Astrocyte of the spinal cord (primary cell): ENCODE results near the gene RBM11.
"Not testable (repeated sequence)": the region's sequence is repeated elsewhere in the genome, so short reads cannot be mapped to it uniquely, and the experiment has no call there.

Experiments
- DNase-seq: peaks from one replicate; pipeline ENCODE4 v3.0.0; 2011; ENCODE audit warnings: low read depth, low spot score
- H3K4me3 ChIP-seq: 2 replicates; pipeline ENCODE4 v1.5.1; 2011; ENCODE audit warnings: low read depth, mild to moderate bottlenecking, low read length, moderate library complexity
- CTCF ChIP-seq: IDR thresholded peaks from 2 replicates; pipeline ENCODE4 v1.5.1; 2012; ENCODE audit warnings: low read depth, mild to moderate bottlenecking, low read length, inconsistent platforms
- in situ Hi-C: cut with HindIII; loops from 2 replicates; pipeline ENCODE4 v1.10.0; 2017; ENCODE audit warnings: low sequenced_read_pairs

RBM11 gene

GRCh38 chr21:14215971-14216641, at the start of gene RBM11:
TSS of gene RBM11 (plus strand) at chr21:14216157. CDS start at chr21:14216187, 30 bp downstream.
- peak within 1 kb of the TSS; percentile 56 for H3K4me3 ChIP-seq
- in situ Hi-C loops, result no loop called here
- peak; percentile 46 for DNase-seq
- TF ChIP-seq CTCF, result no peak

- H3K4me3 ChIP-seq, DNase-seq, in situ Hi-C loops: not testable (repeated sequence)
Observed at GRCh38 chr21:14166463-14167223, 49.3 kb upstream of the RBM11 start.

GRCh38 chr21:14206222-14206621, 9.7 kb upstream of the RBM11 start:
- no peak overlapping the region for H3K4me3 ChIP-seq
- in situ Hi-C loops, result no loop called here

GRCh38 chr21:14210738-14211137, 5.2 kb upstream of the RBM11 start, which contains the start of gene LIPI:
TSS of gene LIPI (minus strand) at chr21:14210955. CDS start at chr21:14210845, 110 bp downstream.
- no peak for DNase-seq
- no peak within 1 kb of the TSS for H3K4me3 ChIP-seq
- TF ChIP-seq CTCF, result no peak
- in situ Hi-C loops, result no loop called here

More at GRCh38 chr21:14206222-14206621, 9.7 kb upstream of the RBM11 start:
- DNase-seq, result no peak
- TF ChIP-seq CTCF, result no peak

- no peak overlapping the region for H3K4me3 ChIP-seq
- TF ChIP-seq CTCF, result no peak
- in situ Hi-C loops, result no loop called here
- no peak for DNase-seq
Observed at GRCh38 chr21:14213164-14213563, 2.8 kb upstream of the RBM11 start.

- TF ChIP-seq CTCF, result no peak
- in situ Hi-C loops, result no loop called here
- no peak overlapping the region for H3K4me3 ChIP-seq
- no peak for DNase-seq
Observed at GRCh38 chr21:14223365-14223764, 7.4 kb downstream of the RBM11 start.

GRCh38 chr21:14229399-14229798, 13.4 kb downstream of the RBM11 start:
- DNase-seq, result no peak
- H3K4me3 ChIP-seq, result no peak overlapping the region
- TF ChIP-seq CTCF, result no peak
- in situ Hi-C loops, result no loop called here
